H1 (cell line): Measurements from ENCODE around the gene IQCK. TPM values are rescaled to one million over a fixed set of nuclear protein-coding genes. Genes with fewer than 3 reads are reported as not detected.

Experiments
- ASH2L ChIP-seq: fragments of 200-600, 300-600 bp; sonication (generic); IDR thresholded peaks from one replicate; pipeline ENCODE4 v1.7.1; 2017; ENCODE audit warnings: low read length
- EZH2 ChIP-seq: fragments of 200-600 bp; sonication (generic); IDR thresholded peaks from 2 replicates; pipeline ENCODE4 v1.7.1; 2012; ENCODE audit warnings: low read depth, mild to moderate bottlenecking, moderate library complexity, low read length, inconsistent platforms; ENCODE audit not compliant: severe bottlenecking
- JUN ChIP-seq: IDR thresholded peaks from 2 replicates; pipeline ENCODE4 v1.6.1; 2011; ENCODE audit warnings: low read depth, mild to moderate bottlenecking, improper control_type of control experiment, low read length
- KDM1A ChIP-seq: fragments of 200-600, 300-600 bp; sonication (generic); IDR thresholded peaks from 2 replicates; pipeline ENCODE4 v1.7.1; 2016; ENCODE audit warnings: mild to moderate bottlenecking, low read length, borderline replicate concordance
- RFX5 ChIP-seq: IDR thresholded peaks from 2 replicates; pipeline ENCODE4 v1.6.1; 2011; ENCODE audit warnings: low read depth, low read length, improper control_type of control experiment, borderline replicate concordance
- SP4 ChIP-seq: IDR thresholded peaks from 2 replicates; pipeline ENCODE4 v1.6.1; 2012; ENCODE audit warnings: low read length, inconsistent platforms
- polyA plus RNA-seq, 7 experiments: library from polyadenylated mRNA; depleted of rRNA in 3 of 7; stranded (reverse) in 5 of 7; unstranded in 2 of 7; fragments of >200 nt in 5 of 7; fragments of 200-250 nt in 2 of 7; gene quantifications; 1 replicate in 5 of 7; 2 replicates in 1 of 7; 4 replicates in 1 of 7; pipeline versions ENCODE4 v1.2.1 to v1.2.3, GENCODE V29; 2011 to 2013; ENCODE audit warnings: missing spikeins in 2 of 7, mixed read lengths in 2 of 7
- total RNA-seq: library from RNA; stranded (reverse); fragmentation: NEBNext Ultra II Directional; extraction: Animal tissue kit (Norgen Biotek cat#: 25700); gene quantifications from 2 replicates; pipeline ENCODE4 v1.2.1, GENCODE V29; 2021

The IQCK gene
- total and polyA plus RNA-seq, 2 of the 8 experiments (the other 6 are each of a cell fraction or from before 2014, with no cell fraction given): 6.2 to 9.3 TPM

- no peak for TF ChIP-seq KDM1A
- no peak for TF ChIP-seq JUN
- no peak for TF ChIP-seq RFX5
- no peak for TF ChIP-seq SP4
- no peak for TF ChIP-seq EZH2
- TF ChIP-seq ASH2L: no peak
Observed at GRCh38 chr16:19722269-19722952, 4.3 kb downstream of the IQCK start (continued).
